Measurements from ENCODE around the gene EGLN2. TPM values are rescaled to one million over a fixed set of nuclear protein-coding genes. Genes with fewer than 3 reads are reported as not detected.

EGLN2 gene
- total and polyA plus RNA-seq, 10 of the 15 experiments (the other 5 are each of a cell fraction or from before 2014, with no cell fraction given) = 8.6 to 93.0 (median 66.8) TPM

DNA sequence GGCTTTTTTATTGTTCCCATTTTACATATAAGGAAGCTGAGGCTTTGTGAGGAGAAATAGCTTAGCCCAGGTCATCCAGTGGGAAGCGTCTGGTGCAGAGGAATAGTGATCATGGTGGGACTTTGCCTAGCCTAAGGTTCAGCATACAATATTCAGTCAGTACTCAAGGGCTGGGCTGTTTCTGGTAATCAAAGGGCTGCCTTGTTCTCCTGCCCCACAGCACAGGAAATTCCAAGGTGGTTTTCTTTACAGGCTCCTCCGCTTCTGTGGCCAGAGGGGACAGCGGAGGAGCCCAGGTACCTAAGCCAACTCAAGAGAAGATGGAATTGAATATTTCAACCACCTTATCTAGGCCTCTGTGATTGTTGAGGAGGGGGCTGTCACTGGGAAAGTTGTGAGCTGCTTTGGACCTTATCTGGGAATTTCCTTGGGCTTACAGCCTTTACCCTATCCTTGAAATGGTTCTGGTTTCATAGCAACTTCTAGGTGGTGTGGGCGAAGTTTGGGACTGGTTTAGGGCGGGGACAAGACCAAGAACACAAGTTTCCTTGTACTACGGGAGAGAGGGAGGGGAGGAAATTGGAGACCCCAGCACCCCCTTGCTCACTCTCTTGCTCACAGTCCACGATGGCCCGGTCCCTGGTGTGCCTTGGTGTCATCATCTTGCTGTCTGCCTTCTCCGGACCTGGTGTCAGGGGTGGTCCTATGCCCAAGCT is 23.9 kb upstream of the EGLN2 start, which contains the start of gene MIA:
TSS of gene MIA (plus strand) at position 606 of the 716 bp plus-strand sequence. CDS start at position 628, 22 bp downstream.
- intact Hi-C loops (cut with micrococcal nuclease; ENCODE audit: unreplicated experiment) (no loop called here), in situ Hi-C loops (cut with MboI) (no loop called here)
- ChIA-PET RAD21 (ENCODE audit: unreplicated experiment) (interaction anchor here (0.7 to 7.6 kb wide), 2 partner anchors 24 to 201 kb away, joined by 3 to 291 read pairs; partner anchors contain the start of genes ACTMAP and SNRPA), POLR2A (interaction anchor here (0.6 to 8.1 kb wide), 7 partner anchors 15 to 844 kb away, joined by 3 to 331 read pairs (median 3); partner anchors contain the start of genes ACTMAP, EGLN2 and SNRPA), SMC1A (ENCODE audit: uncharacterized antibody, unreplicated experiment) (interaction anchor here (0.9 to 11.2 kb wide), 3 partner anchors 22 to 28 kb away, joined by 3 to 256 read pairs (median 3); partner anchors contain the start of genes ACTMAP, EGLN2 and SNRPA), CTCF (interaction anchor here (1.0 to 1.2 kb wide), 2 partner anchors 17 to 32 kb away, joined by 3 read pairs; no protein-coding TSS in a partner anchor)
- FAIRE-seq = no peak
- BruUV-seq (replicated peaks) = no TSS peak
- Histone ChIP-seq H3K9ac (ENCODE audit: control insufficient read depth, insufficient read depth, low read length) (no peak within 1 kb of the TSS), H4K20me1 (ENCODE audit: control insufficient read depth, insufficient read depth) (no peaks in the 10 kb centered on the region), H3K4me2 (ENCODE audit: control insufficient read depth, insufficient read depth) (no peak within 1 kb of the TSS; the same call in 1 of the 2 replicates), H3K9me3 (replicated peaks; ENCODE audit: control insufficient read depth, insufficient read depth, low read length) (peaks cover 2% of the 10 kb centered on the region), H2AFZ (ENCODE audit: control insufficient read depth, low read depth, low read length) (no peak within 1 kb of the TSS), H3K4me1 (ENCODE audit: control insufficient read depth, insufficient read depth, low read length) (peaks cover 26% of the 10 kb centered on the region), H3K4me3 (no peak within 1 kb of the TSS), H3K27me3 (replicated peaks in 1 of 2; ENCODE audit: control insufficient read depth in 2 of 2, insufficient read depth in 2 of 2, low read length in 1 of 2) (no peaks in the 10 kb centered on the region), H3K27ac (ENCODE audit: control insufficient read depth, insufficient read depth) (no peak within 1 kb of the TSS), H3K79me2 (ENCODE audit: control insufficient read depth, insufficient read depth, low read length) (peaks cover 7% of the 10 kb centered on the region), H3K36me3 (ENCODE audit: control insufficient read depth in 2 of 2, insufficient read depth in 2 of 2, low read length in 1 of 2) (no peaks in the 10 kb centered on the region)
- 94% methylated on average over 9 of the region's 9 CpGs for WGBS (ENCODE audit: insufficient coverage, insufficient replicate concordance, low lambda C conversion rate, missing lambda C conversion rate)
- peak; percentile 8; the same call in 1 of the 2 replicates for TF ChIP-seq RUNX3 (IDR thresholded peaks at IDR 0.05; ENCODE audit: low read length)
- no peak; the same call in 1 of the 2 replicates for TF ChIP-seq CREB1 (IDR thresholded peaks at IDR 0.05; ENCODE audit: low read depth)
- DNase-seq (ENCODE audit: low read depth, low spot score) = no peak
- ATAC-seq = no peak

DNA sequence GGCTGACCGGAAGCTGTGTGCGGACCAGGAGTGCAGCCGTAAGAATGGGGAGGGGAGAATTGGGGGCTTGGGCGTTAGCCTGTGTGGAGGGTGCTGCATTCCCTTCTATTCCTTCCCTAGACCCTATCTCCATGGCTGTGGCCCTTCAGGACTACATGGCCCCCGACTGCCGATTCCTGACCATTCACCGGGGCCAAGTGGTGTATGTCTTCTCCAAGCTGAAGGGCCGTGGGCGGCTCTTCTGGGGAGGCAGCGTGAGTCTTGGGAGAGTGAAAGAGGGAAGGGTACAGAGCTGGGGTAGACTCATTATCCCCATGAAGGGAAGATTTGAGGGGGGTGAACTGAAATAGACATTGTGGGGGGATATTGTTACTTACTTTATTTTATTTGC is 23.4 kb upstream of the EGLN2 start:
- peaks cover 2% of the 10 kb centered on the region for H3K9me3 ChIP-seq (replicated peaks; ENCODE audit: control insufficient read depth, insufficient read depth, low read length)
- ChIA-PET SMC1A (ENCODE audit: uncharacterized antibody, unreplicated experiment) (interaction anchor here (0.6 to 11.2 kb wide), 4 partner anchors 23 to 675 kb away, joined by 3 to 256 read pairs (median 8); partner anchors contain the start of genes ACTMAP, COQ8B, EGLN2 and ITPKC), CTCF (interaction anchor here (1.0 to 4.6 kb wide), 5 partner anchors 17 to 112 kb away, joined by 3 to 72 read pairs (median 3); partner anchors contain the start of genes ACTMAP and SNRPA), POLR2A (interaction anchor here (0.8 to 8.1 kb wide), 5 partner anchors 17 to 60 kb away, joined by 3 to 331 read pairs (median 3); partner anchors contain the start of genes ACTMAP, COQ8B, EGLN2 and ITPKC), RAD21 (ENCODE audit: unreplicated experiment) (interaction anchor here (0.7 to 7.6 kb wide), 3 partner anchors 24 to 201 kb away, joined by 3 to 291 read pairs (median 25); partner anchors contain the start of genes ACTMAP and SNRPA)
- intact Hi-C loops (cut with micrococcal nuclease; ENCODE audit: unreplicated experiment) = no loop called here
- no peaks in the 10 kb centered on the region for H3K27me3 ChIP-seq (replicated peaks in 1 of 2; ENCODE audit: control insufficient read depth in 2 of 2, insufficient read depth in 2 of 2, low read length in 1 of 2)
- H3K4me3 ChIP-seq = no peak overlapping the region
- in situ Hi-C loops (cut with MboI) = no loop called here
- H3K9ac ChIP-seq (ENCODE audit: control insufficient read depth, insufficient read depth, low read length) = no peak overlapping the region
- no peak overlapping the region for H3K4me2 ChIP-seq (ENCODE audit: control insufficient read depth, insufficient read depth)
- no peaks in the 10 kb centered on the region for H4K20me1 ChIP-seq (ENCODE audit: control insufficient read depth, insufficient read depth)
- no peak overlapping the region for H3K27ac ChIP-seq (ENCODE audit: control insufficient read depth, insufficient read depth)
- ATAC-seq (no peak), DNase-seq (ENCODE audit: low read depth, low spot score) (no peak), FAIRE-seq (no peak)
- no peak overlapping the region for H2AFZ ChIP-seq (ENCODE audit: control insufficient read depth, low read depth, low read length)
- H3K4me1 ChIP-seq (ENCODE audit: control insufficient read depth, insufficient read depth, low read length) = peaks cover 31% of the 10 kb centered on the region
- H3K36me3 ChIP-seq (ENCODE audit: control insufficient read depth in 2 of 2, insufficient read depth in 2 of 2, low read length in 1 of 2) = no peaks in the 10 kb centered on the region
- WGBS (ENCODE audit: insufficient coverage, insufficient replicate concordance, low lambda C conversion rate, missing lambda C conversion rate) = 95% methylated on average over 9 of the region's 10 CpGs
- peaks cover 11% of the 10 kb centered on the region for H3K79me2 ChIP-seq (ENCODE audit: control insufficient read depth, insufficient read depth, low read length)
- no TSS peak for BruUV-seq (replicated peaks)
- TF ChIP-seq RBBP5 (conservative IDR thresholded peaks at IDR 0.05) = no peak
- no peak for TF ChIP-seq NFIC (IDR thresholded peaks at IDR 0.05; ENCODE audit: low read depth, low read length)
- TF ChIP-seq, protein P1, sequence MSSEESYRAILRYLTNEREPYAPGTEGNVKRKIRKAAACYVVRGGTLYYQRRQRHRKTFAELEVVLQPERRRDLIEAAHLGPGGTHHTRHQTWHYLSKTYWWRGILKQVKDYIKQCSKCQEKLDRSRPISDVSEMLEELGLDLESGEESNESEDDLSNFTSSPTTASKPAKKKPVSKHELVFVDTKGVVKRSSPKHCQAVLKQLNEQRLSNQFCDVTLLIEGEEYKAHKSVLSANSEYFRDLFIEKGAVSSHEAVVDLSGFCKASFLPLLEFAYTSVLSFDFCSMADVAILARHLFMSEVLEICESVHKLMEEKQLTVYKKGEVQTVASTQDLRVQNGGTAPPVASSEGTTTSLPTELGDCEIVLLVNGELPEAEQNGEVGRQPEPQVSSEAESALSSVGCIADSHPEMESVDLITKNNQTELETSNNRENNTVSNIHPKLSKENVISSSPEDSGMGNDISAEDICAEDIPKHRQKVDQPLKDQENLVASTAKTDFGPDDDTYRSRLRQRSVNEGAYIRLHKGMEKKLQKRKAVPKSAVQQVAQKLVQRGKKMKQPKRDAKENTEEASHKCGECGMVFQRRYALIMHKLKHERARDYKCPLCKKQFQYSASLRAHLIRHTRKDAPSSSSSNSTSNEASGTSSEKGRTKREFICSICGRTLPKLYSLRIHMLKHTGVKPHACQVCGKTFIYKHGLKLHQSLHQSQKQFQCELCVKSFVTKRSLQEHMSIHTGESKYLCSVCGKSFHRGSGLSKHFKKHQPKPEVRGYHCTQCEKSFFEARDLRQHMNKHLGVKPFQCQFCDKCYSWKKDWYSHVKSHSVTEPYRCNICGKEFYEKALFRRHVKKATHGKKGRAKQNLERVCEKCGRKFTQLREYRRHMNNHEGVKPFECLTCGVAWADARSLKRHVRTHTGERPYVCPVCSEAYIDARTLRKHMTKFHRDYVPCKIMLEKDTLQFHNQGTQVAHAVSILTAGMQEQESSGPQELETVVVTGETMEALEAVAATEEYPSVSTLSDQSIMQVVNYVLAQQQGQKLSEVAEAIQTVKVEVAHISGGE (CRISPR knock-in tag; IDR thresholded peaks at IDR 0.05) = no peak
- TF ChIP-seq, protein P2, sequence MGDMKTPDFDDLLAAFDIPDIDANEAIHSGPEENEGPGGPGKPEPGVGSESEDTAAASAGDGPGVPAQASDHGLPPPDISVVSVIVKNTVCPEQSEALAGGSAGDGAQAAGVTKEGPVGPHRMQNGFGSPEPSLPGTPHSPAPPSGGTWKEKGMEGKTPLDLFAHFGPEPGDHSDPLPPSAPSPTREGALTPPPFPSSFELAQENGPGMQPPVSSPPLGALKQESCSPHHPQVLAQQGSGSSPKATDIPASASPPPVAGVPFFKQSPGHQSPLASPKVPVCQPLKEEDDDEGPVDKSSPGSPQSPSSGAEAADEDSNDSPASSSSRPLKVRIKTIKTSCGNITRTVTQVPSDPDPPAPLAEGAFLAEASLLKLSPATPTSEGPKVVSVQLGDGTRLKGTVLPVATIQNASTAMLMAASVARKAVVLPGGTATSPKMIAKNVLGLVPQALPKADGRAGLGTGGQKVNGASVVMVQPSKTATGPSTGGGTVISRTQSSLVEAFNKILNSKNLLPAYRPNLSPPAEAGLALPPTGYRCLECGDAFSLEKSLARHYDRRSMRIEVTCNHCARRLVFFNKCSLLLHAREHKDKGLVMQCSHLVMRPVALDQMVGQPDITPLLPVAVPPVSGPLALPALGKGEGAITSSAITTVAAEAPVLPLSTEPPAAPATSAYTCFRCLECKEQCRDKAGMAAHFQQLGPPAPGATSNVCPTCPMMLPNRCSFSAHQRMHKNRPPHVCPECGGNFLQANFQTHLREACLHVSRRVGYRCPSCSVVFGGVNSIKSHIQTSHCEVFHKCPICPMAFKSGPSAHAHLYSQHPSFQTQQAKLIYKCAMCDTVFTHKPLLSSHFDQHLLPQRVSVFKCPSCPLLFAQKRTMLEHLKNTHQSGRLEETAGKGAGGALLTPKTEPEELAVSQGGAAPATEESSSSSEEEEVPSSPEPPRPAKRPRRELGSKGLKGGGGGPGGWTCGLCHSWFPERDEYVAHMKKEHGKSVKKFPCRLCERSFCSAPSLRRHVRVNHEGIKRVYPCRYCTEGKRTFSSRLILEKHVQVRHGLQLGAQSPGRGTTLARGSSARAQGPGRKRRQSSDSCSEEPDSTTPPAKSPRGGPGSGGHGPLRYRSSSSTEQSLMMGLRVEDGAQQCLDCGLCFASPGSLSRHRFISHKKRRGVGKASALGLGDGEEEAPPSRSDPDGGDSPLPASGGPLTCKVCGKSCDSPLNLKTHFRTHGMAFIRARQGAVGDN (IDR thresholded peaks at IDR 0.05) = no peak
- TF ChIP-seq NFYB (IDR thresholded peaks at IDR 0.05; ENCODE audit: insufficient read depth, low read depth, low read length) = no peak
